HG02798 (cell line): Measurements from ENCODE around the gene TBC1D1.
A peak's percentile ranks its signal among the peaks of the same experiment; 100 is the strongest.

Source experiments
- ATAC-seq: cut with Tn5 transposase; IDR thresholded peaks from one replicate; pipeline ENCODE4 v1.9.1; 2021; ENCODE audit warnings: mild to moderate bottlenecking; ENCODE audit not compliant: unreplicated experiment, poor library complexity

TBC1D1 gene

DNA sequence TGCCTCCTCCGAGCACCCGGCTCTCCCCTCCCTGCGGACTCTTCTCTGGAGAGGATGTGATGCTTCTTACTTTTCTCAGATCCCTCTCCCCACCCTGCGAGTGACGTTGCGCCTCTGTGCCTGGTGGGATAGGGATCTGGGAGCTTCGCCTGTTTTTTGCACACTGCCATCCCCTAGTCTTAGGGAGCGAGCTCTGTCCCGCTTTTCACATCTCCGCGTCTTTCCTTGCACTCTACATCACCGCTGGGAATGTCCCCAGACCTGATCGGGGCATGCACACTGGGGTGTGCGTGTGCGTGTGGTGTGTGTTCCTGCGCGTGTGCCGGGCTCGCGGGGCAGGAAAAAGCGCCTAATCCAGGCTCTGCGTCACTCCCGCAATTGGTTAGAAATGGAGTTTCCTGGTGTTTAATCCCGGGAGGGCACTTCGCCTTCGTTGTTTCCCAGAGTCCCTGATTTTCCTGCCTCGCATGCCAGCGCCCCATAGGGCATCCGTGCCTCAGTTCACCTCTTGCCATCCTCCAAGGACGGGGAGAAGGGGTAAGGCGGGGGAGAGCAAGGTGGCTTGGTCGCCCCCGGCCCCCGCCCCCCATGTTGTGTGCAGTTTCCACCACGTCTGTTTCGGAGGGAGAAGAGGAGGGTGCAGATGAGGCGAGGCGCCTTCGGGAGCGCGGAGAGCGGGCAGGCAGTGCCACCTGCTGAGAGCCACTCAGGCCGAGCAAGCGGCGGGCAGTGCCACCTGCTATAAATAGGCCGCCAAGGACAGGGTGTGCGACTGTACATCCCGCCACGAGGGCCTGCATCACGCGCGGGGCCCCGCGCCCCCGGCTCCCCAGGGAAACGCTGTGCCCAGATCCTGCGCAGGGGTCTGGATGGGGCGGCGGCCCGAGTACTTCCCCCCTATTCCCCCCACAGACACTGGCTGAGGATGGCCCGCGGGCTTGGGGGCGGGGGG, 759 bp upstream of the TBC1D1 start:
- peak; percentile 19 for ATAC-seq

GRCh38 chr4:37891260-37892159, 626 bp downstream of the TBC1D1 start:
- ATAC-seq = peak; percentile 46

- ATAC-seq = peak; percentile 74
Observed at GRCh38 chr4:37892641-37893040, 1.8 kb downstream of the TBC1D1 start.

GRCh38 chr4:37893164-37893563, 2.3 kb downstream of the TBC1D1 start:
- no peak for ATAC-seq

DNA sequence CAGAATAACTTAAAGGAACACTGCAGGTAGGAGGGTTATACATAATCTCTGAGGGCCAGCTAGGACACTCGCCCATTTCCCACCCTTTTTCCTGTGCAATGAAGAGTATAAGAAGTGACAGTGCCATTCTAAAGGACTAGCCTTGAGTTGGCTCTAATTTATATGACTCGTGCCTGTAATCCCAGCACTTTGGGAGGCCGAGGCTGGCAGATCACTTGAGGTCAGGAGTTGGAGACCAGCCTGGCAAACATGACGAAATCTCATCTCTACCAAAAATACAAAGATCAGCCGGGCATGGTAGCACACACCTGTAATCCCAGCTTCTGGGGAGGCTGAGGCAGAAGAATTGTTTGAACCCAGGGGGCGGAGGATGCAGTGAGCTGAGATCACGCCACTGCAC, 4.4 kb downstream of the TBC1D1 start:
- no peak for ATAC-seq

- no peak for ATAC-seq
Observed at GRCh38 chr4:37896206-37896860, 5.4 kb downstream of the TBC1D1 start.

DNA sequence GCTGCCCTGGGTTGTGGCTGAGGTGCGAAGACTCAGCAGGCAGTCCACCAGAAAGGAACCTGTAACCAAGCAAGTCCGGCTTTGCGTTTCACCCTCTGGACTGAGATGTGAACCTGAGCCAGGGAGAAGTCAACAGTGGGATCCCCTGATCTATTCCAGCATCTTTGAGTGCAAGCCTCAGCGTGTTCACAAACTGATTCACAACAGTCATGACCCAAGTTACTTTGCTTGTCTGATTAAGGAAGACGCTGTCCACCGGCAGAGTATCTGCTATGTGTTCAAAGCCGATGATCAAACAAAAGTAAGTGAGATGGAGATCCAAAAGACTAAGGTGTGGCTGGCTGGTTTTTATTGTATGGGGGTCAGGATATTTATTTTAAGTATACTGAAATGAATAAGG, 11.3 kb downstream of the TBC1D1 start:
- no peak for ATAC-seq

DNA sequence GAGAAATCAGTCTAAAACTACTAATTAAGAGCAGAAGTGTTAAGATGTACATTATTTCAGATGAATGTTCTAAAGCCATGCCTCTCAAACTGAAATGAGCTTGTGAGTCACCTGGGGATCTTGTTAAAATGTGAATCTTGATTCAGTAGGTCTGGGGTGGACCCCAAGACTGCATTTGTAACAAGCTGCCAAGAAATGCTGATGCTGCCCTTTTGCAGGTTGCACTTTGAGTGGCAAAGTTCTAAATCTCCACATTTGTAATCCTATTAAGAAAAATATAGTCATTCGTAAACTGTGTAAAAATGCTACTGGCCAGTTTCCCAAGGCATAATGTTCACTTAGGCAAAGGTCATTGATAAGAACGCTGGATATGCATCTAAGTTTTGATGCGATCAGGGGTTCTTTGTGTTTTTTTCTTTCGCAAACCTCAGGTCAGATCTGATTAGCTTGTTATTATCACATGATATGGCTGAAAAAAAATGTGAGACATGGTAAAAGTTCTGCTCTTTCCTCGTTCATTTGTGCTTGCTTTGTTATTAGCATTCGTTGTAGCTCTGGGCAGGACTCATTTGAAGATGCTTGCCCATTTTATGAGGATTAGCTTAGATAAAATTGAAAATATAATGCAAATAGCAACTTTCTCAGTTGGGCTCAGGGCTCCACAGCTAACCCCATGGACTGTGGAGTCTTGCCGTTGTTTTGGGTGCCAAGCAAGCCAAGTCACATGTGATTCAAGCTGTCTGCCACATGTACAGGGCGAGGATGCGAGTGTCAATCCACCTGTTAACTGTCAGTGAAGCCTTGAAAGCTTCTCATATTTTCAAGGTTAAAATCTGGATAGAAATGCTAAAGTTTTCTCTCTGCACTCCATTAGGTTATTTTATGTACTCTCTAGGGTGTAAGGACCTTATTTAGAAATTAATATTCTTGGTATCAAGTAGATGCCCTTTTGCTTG, 12.1 kb downstream of the TBC1D1 start:
- ATAC-seq = no peak

- ATAC-seq = no peak
Observed at GRCh38 chr4:37903901-37904300, 13.0 kb downstream of the TBC1D1 start.

DNA sequence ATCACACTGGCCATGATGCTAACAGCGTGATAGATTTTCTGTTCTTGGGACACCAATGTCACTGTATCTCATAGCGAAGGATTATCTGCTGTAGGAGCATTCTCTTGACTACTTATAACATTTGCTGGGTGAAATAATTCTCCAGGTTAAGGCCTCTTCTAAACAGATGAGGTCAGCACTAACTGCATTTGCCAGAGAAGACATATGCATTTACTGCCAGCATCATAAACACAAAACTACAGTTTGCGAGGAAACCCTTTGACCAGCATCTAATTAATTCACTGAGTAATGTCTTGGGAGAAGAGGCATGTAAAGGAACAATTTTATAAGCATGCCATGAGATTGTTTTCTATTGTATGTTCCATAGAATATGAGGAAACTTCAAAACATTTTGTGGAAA, 13.9 kb downstream of the TBC1D1 start:
- no peak for ATAC-seq

GRCh38 chr4:37905533-37906169, 14.8 kb downstream of the TBC1D1 start:
- no peak for ATAC-seq

GRCh38 chr4:37908488-37909331, 17.8 kb downstream of the TBC1D1 start:
- ATAC-seq = no peak

GRCh38 chr4:37909332-37910090, 18.6 kb downstream of the TBC1D1 start:
- no peak for ATAC-seq

GRCh38 chr4:37910091-37910486, 19.2 kb downstream of the TBC1D1 start:
- ATAC-seq = no peak

GRCh38 chr4:37914539-37914938, 23.7 kb downstream of the TBC1D1 start:
- no peak for ATAC-seq

DNA sequence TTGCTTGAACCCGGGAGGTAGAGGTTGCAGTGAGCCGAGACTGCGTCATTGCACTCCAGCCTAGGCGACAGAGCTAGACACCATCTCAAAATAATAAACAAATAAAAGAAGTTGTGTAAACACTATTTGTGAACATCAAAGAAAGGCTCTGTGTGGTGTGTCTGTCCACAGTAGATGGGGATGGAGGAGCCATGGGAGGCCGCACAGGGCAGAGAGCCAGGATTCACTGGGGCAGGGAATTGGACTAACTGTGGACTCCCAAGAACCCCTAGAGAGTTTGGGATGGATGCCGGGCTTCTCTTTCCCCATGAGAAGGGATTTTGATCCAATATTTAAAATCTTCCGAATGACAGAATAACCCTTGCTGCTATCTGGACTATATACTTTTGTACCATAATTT, 26.5 kb downstream of the TBC1D1 start:
- ATAC-seq = no peak

DNA sequence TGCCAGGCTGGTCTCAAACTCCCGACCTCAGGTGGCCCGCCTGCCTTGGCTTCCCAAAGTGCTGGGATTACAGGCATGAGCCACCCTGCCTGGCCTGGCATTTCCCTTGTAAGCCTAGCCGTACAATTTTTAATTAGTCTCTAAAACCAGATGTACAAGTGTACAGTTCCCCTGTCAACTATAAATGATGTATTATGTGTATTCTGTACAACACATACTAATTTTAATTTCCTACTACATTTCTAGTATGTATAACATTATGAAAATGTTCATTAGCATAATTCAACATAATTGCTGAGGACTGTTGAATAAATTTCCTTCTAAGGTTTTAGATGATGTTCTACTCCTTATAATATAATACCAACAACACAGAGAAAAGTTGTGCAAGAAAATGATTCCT, 27.8 kb downstream of the TBC1D1 start:
- ATAC-seq = no peak
